HL-60/S4 treated with phorbol 12-myristate 13-acetate at 8.2 ng/mL for 4 days and 3 days (cell line): ENCODE results near the gene CD163.
"Not testable (repeated sequence)": the region's sequence is repeated elsewhere in the genome, so short reads cannot be mapped to it uniquely, and the experiment has no call there.

Experiments used
- in situ Hi-C: fragments of 300-500 bp; cut with MboI; formaldehyde crosslinking; loops from 2 replicates; pipeline ENCODE4 v1.15.0; 2022; ENCODE audit warnings: low sequenced_read_pairs

The CD163 gene

DNA sequence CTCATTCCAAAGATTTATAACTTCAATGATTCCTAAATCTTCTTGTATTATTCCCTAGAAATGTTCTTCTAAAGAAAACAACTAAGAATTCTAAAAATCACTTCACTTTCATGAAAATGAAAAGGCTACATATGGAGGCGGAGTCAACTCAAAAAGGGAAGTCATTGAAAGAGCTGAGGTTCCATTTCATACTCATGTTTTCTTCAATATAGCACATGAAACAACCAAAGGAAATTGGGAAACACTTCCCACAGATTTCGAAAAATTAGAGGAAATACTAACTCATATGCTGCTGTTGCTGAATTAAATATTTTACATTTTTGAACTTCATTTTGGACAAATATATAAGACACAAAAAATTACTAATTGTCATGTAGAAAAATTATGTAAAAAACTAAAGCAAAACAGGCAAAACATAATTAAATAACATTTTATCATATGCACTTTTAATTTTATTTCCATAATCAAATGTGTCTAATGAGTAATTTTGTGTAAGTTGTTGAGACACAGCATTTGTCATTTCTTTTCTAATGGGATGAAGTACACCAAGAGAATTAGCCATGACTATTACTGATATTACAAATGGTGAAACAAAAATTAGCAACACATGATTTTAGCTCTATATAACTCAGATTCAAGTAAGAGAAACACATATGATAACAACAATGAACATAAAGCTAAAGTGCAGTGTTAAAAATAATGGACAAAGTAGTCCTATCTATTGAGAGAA, at the start of gene CD163:
Gene CD163, minus strand, starts transcription at position 92 of the 730 bp plus-strand sequence. Its CDS starts 87 bp downstream, at position 5.
- in situ Hi-C loops: no loop called here

DNA sequence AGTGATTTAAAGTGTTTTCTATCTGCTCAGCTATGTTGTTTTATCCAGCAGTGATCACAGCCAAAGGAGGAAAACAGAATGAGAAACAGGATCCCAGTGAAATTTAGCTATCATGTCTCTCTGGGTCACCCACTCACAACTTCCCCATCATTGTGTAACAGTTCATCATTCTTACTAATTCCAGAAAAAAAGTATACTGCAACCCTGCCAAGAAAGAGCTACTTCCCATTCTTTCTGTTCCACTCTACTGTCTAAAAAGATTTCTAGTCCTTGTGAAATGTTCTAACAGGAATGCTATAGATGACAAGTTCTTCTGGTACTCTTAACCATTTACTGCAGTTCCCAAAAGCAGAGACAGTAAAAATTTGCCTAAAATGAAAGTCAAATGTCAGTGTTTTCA, 39.2 kb upstream of the CD163 start:
- in situ Hi-C loops: no loop called here

DNA sequence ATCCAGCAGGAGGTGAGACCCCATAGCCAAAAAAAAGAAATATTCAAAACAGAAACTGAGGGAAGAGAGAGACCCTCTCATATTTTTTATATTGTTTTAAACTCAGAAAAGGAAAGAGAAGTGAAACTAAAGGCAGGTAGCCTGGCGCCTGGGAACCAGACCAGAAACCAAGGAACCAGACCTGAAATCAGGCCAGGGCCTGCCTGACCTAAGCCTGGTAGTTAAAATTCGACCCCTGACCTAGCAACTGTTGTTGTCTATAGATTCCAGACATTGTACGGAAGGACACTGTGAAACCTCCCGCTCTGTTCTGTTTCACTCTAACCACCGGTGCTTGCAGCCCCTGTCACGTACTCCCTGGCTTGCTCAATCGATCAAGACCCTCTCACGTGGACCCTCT, 38.5 kb upstream of the CD163 start:
- in situ Hi-C loops: no loop called here

DNA sequence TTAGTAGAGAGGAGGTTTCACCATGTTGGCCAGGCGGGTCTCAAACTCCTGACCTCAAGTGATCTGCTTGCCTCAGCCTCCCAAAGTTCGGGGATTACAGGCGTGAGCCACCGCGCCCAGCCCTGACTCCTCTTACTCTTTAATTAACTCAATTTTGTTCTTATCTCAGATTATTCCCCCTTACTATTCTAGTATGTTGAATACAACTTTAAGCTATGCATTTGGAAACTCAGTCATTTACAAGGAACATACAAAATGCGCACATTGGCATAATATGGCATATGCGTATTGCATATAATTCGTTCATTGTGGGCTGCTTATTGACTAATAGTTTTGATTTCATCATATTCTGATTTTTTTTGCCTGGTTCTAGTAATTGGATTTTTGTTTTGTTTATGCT, 10.8 kb upstream of the CD163 start:
- in situ Hi-C loops: no loop called here

DNA sequence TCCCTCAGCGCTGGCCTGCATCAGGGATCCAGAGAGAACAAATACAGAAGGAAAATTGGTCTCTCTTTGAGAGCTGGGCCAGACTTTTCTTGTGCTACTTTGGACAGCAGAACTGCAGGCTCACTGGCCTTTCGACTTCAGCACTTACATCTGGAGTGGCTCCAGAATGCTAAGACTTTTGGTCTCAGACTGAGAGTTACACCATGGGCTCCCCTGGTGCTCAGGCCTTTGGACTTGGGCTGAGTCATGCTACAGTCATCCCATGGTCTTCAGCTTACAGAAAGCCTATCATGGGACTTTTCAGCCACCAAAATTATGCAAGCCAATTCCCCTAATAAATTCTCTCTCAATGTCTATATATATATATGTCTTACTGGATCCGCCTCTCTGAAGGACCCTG, 9.0 kb upstream of the CD163 start:
- in situ Hi-C loops: no loop called here

DNA sequence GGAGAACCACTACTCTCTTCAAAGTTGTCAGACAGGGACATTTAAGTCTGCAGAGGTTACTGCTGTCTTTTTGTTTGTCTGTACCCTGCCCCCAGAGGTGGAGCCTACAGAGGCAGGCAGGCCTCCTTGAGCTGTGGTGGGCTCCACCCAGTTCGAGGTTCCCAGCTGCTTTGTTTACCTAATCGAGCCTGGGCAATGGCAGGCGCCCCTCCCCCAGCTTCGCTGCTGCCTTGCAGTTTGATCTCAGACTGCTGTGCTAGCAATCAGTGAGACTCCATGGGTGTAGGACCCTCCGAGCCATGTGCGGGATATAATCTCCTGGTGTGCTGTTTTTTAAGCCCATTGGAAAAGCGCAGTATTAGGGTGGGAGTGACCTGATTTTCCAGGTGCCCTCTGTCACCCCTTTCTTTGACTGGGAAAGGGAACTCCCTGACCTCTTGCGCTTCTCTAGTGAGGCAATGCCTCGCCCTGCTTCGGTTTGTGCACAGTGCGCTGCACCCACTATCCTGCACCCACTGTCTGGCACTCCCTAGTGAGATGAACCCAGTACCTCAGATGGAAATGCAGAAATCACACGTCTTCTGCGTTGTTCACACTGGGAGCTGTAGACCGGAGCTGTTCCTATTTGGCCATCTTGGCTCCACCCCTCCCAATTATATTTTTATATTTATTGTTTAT, 6.4 kb upstream of the CD163 start:
- in situ Hi-C loops: not testable (repeated sequence)

DNA sequence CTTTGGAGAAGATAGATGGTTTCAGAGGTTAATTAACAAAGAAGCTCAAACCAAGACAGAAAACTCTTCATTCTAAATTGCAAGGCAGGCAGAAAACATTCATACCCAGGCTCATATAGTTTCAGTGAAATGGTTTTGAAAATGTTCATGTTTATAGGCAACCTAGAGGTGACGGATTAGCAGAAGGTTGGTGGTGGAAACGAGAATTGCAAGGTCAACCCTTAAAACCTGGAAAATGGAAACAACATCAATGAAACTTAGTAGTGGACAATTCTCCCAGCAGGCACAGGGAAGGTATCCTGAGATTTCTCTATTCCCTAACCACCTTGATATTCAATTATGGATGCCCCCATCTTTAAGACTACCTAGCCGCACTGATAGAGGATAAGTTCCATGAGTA, 965 bp downstream of the CD163 start:
- in situ Hi-C loops: no loop called here

DNA sequence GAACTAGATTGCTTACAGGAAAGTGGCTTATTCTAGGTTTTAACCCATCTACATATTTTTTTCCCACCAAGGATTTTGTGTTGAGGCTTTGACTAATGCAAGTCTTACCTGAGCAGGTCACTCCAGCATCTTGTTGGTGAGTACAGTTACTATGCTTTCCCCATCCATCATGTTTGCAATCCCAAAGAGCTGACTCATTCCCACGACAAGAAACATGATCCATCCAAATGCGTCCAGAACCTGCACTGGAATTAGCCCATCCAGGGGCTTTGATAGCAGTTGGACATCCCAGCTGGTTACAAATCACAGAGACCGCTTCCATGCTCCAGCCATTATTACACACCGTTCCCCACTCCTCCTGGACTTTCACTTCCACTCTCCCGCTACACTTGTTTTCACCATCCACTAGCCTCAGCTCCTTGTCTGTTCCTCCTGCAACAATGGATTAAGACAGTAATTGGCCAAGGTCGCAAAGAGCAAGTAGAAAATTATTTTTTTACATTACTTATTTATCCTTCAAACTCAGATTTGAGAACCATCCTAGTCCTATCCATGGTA, 2.5 kb downstream of the CD163 start:
- in situ Hi-C loops: no loop called here

DNA sequence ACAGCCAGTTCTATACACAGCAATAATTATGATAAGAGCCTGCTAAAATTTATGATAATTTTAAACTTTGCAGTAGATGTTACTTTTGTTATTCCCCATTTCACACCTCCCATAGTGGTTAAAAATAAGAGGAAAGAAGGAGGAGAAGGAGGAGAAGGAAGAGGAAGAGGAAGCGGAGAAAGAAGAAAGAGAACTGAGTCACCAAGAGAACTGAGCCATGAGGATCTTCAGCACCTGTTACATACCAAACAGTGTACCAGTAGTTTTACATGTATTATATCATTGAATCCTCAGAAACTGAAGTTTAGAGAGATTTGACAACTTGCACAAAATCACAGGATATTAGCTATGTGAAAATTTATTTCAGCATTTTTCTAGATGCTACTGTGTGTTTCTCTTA, 3.9 kb downstream of the CD163 start:
- in situ Hi-C loops: no loop called here

DNA sequence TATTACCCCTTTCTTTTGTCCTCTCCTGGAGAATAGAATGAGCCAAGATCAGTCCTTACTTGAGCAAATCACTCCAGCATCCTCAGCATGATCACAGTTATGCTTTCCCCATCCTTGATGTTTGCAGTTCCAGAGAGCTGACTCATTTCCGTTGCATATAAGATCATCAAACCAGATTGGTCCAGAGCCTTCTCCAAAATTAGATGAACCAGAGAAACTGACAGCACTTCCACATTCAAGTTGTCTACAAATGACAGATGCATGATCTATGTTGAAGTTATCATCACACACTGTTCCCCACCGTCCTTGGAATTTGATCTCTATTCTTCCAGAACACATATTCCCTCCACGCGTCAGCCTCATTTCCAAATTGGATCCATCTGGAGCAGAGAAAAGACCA, 4.8 kb downstream of the CD163 start:
- in situ Hi-C loops: no loop called here

DNA sequence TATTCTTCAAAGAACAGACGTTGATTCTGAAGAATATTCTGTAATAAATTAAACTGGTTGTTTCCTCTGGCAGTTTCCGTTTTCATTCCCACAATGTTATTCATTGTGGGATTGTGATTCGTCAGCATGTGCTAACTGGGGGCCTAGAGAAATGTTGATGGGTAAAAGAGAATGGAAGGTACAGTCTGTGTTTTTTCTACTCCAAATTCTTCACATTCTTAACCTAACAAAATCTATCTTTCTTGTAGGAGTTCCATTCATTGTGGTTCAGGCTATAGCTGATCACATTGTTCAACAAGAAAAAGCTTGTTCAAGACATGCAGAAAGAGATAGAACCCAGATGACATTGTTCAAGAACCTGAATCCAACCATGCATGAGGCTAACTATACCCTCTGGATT, 5.9 kb downstream of the CD163 start:
- in situ Hi-C loops: no loop called here

DNA sequence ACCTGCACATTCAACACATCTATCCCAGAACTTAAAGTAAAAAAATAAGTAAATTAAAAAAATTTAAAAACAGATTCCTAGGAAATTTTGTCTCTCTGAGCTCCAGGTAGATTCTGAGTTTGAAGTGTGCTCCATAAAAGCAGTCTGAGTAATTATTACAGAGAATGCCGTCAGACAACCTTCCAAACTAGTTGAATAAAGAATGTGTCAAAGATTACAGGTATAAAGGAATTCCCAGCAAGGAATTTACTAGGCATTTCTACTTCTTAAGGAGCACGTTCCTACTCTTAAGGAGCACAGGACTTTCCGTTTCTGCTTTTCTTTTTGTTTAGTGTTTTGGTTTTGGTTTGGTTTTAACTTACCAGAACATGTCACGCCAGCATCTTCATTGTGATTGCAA, 7.1 kb downstream of the CD163 start:
- in situ Hi-C loops: no loop called here

DNA sequence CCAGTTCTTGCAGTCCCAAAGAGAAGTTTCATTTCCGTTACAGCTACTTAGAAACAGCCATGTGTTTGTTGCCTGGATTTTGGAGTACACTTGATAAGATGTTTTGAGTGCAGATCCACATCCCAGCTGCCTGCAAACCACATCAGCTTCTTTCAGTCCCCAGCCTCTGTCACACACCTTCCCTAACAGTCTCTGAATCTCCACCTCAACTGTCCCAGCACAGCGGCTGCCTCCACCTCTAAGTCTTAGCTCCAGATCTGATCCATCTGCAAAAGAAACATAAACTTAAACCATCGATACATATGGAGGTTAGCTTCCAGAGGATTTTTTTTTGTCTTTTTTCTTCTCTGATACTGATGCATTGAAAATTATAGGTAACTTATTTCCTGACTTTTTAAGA, 8.4 kb downstream of the CD163 start:
- in situ Hi-C loops: no loop called here

DNA sequence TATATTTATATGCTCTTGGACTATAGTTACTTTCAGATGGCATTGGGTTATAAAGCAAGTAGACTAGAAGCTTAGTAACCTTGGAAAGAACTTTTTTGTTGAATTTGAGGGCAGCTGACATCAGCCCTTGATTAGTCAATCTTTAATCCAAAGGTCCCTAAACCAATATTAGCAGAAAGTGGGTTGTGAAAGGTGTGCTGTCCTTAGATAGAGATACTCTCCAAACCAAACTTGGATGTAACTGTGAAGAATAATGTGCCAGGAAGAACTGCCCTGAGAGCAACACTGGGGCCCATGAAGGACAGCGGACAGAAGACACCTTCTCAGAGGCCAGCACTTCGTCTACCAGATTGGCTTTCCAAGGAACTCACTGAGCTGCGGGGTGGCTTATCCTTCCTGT, 10.6 kb downstream of the CD163 start:
- in situ Hi-C loops: no loop called here

DNA sequence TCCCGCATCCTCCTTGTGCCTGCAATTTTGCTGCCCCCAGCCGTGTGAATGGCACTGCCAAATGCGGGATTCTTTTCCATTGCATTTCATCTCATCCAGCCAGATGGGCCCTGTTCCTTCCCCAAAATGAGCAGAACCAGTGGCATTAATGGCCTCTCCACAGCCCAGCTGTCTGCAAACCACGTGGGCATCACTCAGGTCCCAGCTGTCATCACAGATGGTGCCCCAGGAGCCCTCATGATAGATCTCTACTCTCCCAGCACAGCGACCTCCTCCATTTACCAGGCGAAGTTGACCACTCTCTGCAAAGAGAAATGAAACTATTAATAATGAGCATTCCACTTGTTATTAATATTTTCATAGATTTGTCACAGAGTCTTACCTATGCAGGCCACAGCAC, 17.1 kb downstream of the CD163 start:
- in situ Hi-C loops: no loop called here

DNA sequence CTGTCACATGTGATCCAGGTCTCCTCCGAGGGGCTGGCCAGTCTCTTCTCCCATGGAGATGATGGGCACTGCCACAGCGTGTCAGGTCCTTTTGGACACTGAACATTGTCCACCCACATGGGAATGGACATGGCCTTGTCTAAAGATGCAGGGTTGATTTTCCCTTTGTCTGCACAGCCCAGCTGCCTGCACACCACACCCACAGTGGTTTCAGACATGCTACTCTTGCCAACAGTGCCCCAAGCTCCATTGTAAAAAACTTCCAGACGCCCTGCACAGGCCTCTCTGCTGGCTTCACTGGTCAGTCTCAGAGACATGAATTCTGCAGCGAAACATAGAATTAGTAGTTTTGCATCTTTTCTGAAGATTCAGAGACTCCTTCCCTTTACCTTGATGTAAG, 18.5 kb downstream of the CD163 start:
- in situ Hi-C loops: no loop called here

DNA sequence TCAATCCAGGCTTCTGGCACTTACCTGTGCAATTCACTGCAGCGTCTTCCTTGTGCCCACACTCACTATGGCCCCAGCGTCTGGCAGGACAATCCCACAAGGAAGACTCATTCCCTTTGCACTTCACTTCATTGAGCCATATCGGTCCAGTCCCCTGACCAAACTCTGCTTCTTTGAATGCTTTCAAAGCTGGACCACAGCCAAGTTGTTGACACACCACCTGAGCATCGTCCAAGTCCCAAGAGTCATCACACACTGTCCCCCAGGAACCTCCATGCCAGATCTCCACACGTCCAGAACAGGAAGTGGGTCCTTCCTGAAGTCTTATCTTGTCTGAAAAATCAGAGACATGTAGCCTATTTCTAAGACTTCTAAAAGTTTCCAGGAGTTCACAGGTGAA, 20.2 kb downstream of the CD163 start:
- in situ Hi-C loops: no loop called here

DNA sequence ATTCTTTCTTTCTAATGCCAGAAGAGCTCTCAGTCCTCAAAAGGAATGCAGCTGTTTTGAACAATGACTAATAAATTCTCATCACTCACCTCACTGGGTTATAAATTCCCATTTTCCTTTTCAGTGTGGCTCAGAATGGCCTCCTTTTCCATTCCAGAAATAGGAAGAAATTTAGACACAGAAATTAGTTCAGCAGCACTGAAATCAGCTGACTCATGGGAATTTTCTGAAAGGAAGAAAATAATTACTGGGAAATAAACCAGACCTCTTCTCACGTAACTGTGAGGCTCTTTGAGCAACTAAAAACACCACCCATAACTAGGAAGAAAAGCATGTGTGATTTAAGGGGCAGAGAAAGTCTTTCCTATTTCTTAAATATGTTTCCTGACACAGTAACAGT, 23.8 kb downstream of the CD163 start:
- in situ Hi-C loops: no loop called here

DNA sequence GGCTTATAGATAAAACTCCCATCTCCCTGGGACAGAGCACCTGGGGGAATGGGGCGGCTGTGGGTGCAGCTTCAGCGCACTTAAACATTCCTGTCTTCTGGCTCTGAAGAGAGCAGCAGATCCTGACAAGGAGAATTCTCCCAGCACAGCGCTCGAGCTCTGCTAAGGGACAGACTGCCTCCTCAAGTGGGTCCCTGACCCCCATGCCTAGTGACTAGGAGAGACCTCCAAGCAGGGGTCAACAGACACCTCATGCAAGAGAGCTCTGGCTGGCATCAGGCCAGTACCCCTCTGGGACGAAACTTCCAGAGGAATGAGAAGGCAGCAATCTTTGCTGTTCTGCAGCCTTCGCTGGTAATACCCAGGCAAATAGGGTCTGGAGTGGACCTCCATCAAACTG, 31.5 kb downstream of the CD163 start:
- in situ Hi-C loops: no loop called here

DNA sequence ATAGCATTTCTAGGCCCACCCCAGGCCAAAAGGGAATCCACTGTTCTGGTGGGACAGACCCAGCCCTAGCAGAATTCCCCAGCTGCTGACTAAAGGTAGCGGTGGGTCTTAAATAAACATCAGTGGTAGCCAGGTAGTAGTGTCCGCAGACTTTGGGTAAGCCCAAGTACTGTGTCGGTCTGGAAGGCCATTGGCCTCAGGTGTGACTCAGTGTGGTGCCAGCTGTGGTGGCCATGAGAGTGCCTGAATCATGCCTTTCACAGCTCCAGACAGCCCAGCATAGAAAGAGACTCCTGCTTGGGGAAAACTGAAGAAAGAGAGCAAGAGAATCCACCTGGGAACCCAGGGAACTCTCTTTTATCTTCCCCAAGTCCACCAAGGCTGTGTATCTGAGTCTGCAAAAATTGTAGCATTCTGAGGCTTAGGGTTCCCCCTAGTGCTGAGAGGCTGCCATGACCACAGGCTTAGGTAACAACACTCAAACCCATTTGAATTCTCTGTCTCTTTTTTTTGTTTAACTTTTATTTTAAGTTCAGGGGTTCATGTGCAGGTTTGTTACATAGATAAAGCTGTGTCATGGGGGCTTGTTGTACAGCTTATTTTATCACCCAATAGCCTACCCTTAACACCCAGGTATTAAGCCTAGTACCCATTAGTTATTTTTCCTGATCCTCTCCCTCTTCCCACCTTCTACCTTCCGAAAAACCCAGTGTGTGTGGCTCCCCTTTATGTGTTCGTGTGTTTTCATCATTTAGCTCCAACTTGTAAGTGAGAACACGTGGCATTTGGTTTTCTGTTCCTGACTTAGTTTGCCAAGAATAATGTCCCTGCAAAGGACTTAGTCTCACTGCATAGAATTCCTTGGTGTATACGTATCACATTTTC, 43.0 kb downstream of the CD163 start:
- in situ Hi-C loops: loop anchor here (10.0 kb wide), 1 partner anchor 236 kb away; no protein-coding TSS in a partner anchor

DNA sequence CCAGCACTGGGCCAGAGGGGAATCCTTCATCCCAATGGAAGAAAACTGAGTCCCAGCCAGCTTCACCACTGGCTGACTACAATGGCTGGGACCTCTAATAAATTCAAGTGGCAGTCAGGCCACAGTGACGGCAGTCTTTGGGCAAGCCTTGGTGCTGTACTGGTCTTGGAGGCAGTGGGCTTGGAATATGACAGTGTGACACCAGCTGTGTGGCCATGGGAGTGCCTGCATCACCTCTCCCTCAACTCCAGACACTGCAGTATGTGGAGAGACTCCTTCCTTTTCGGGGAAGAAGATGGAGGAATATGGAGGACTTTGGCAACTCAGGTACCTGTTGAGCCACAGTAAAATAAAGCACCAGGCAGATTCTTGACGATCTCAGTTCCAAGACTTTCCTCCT, 43.6 kb downstream of the CD163 start:
- in situ Hi-C loops: loop anchor here (10.0 kb wide), 1 partner anchor 235 kb away; no protein-coding TSS in a partner anchor
